ENCODE results near the gene CERS6.

CERS6 gene

DNA sequence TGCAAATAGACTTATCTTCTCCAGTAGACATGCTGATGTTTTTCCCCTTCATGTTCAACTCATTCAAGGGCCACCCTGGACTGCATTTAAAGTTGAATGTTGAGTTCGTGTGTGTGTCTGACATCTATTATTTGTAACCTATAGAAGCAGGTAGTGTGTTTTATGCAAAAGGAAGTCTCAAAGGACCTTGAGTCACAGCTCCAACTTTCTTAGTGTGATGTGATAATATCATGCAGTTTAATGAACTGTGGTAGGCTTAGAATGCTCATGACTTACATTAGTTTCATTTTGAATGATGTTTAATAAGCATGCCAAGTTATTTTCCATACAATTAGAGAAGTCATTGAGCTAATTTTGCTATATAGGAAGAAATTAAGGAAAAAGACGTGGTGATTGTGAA, 67.9 kb downstream of the CERS6 start:
- H2BK120ac ChIP-seq (ENCODE audit: low read depth, low read length), result no peak overlapping the region
- no peaks in the 10 kb centered on the region for H3K9me3 ChIP-seq (replicated peaks in 1 of 2; ENCODE audit: control insufficient read depth in 2 of 2, insufficient read depth in 1 of 2, low read depth in 1 of 2, low read length in 2 of 2)
- no peak overlapping the region for H3K4me3 ChIP-seq (ENCODE audit: low read length in 2 of 2)
- H3K4me1 ChIP-seq (ENCODE audit: control insufficient read depth in 2 of 2, insufficient read depth in 1 of 2, low read depth in 1 of 2, low read length in 2 of 2), result peaks cover 6 to 8% of the 10 kb centered on the region in 2 donors
- no peak overlapping the region for H4K8ac ChIP-seq (ENCODE audit: low read depth, low read length)
- no peak overlapping the region for H3K9ac ChIP-seq (ENCODE audit: low read depth, low read length, poor library complexity)
- no peak overlapping the region for H3K4me2 ChIP-seq (ENCODE audit: insufficient read depth, low read length, poor library complexity, severe bottlenecking)
- no peak overlapping the region for H3K27ac ChIP-seq (replicated peaks; ENCODE audit: low read length)
- no peak overlapping the region for H2AFZ ChIP-seq (ENCODE audit: low read length)
- H3K27me3 ChIP-seq (ENCODE audit: control insufficient read depth in 3 of 3, insufficient read depth in 3 of 3, low read depth in 1 of 3, low read length in 3 of 3), result no peaks in the 10 kb centered on the region
- no peak overlapping the region for H4K91ac ChIP-seq (ENCODE audit: low read depth, low read length, poor library complexity)
- no peaks in the 10 kb centered on the region for H3K79me1 ChIP-seq (ENCODE audit: low read depth, low read length)
- H3K4ac ChIP-seq (ENCODE audit: low read length), result no peak overlapping the region
- H2BK15ac ChIP-seq (ENCODE audit: low read length), result no peak overlapping the region
- no peak overlapping the region for H2BK5ac ChIP-seq (ENCODE audit: low read length)
- no CpG with 5 or more reads among the region's 2 CpGs for WGBS, 2 donors (ENCODE audit: extremely low coverage in 2 of 2, insufficient read length in 2 of 2, insufficient replicate concordance in 1 of 2)
- H2AK5ac ChIP-seq (ENCODE audit: low read depth, low read length), result no peak overlapping the region
- no peak overlapping the region for H3K23ac ChIP-seq (ENCODE audit: low read depth, low read length, poor library complexity)
- H3K14ac ChIP-seq (ENCODE audit: low read length), result no peak overlapping the region
- no peaks in the 10 kb centered on the region for H3K36me3 ChIP-seq (replicated peaks in 1 of 2; ENCODE audit: control insufficient read depth in 2 of 2, insufficient read depth in 2 of 2, low read length in 2 of 2)
- H3K18ac ChIP-seq (ENCODE audit: low read length), result no peak overlapping the region
- no peak for DNase-seq (ENCODE audit: low spot score)
- H2BK12ac ChIP-seq (ENCODE audit: low read length), result no peak overlapping the region

GRCh38 chr2:168525020-168525419, 68.9 kb downstream of the CERS6 start:
- Histone ChIP-seq H3K4me1 (ENCODE audit: control insufficient read depth in 2 of 2, insufficient read depth in 1 of 2, low read depth in 1 of 2, low read length in 2 of 2) (peaks cover 6 to 11% of the 10 kb centered on the region in 2 donors), H3K18ac (ENCODE audit: low read length) (no peak overlapping the region), H2BK12ac (ENCODE audit: low read length) (no peak overlapping the region), H3K79me1 (ENCODE audit: low read depth, low read length) (no peaks in the 10 kb centered on the region), H3K4ac (ENCODE audit: low read length) (no peak overlapping the region), H2AFZ (ENCODE audit: low read length) (no peak overlapping the region), H3K9ac (ENCODE audit: low read depth, low read length, poor library complexity) (no peak overlapping the region), H4K91ac (ENCODE audit: low read depth, low read length, poor library complexity) (no peak overlapping the region), H3K36me3 (replicated peaks in 1 of 2; ENCODE audit: control insufficient read depth in 2 of 2, insufficient read depth in 2 of 2, low read length in 2 of 2) (no peaks in the 10 kb centered on the region), H2BK5ac (ENCODE audit: low read length) (no peak overlapping the region), H3K4me2 (ENCODE audit: insufficient read depth, low read length, poor library complexity, severe bottlenecking) (no peak overlapping the region), H2BK15ac (ENCODE audit: low read length) (no peak overlapping the region), H3K4me3 (ENCODE audit: low read length in 2 of 2) (no peak overlapping the region), H3K27ac (replicated peaks; ENCODE audit: low read length) (no peak overlapping the region), H3K9me3 (replicated peaks in 1 of 2; ENCODE audit: control insufficient read depth in 2 of 2, insufficient read depth in 1 of 2, low read depth in 1 of 2, low read length in 2 of 2) (no peaks in the 10 kb centered on the region), H4K8ac (ENCODE audit: low read depth, low read length) (no peak overlapping the region), H3K23ac (ENCODE audit: low read depth, low read length, poor library complexity) (no peak overlapping the region), H3K27me3 (ENCODE audit: control insufficient read depth in 3 of 3, insufficient read depth in 3 of 3, low read depth in 1 of 3, low read length in 3 of 3) (no peaks in the 10 kb centered on the region), H3K14ac (ENCODE audit: low read length) (no peak overlapping the region), H2AK5ac (ENCODE audit: low read depth, low read length) (no peak overlapping the region), H2BK120ac (ENCODE audit: low read depth, low read length) (no peak overlapping the region)
- no peak for DNase-seq (ENCODE audit: low spot score)
- WGBS, 2 donors (ENCODE audit: extremely low coverage in 2 of 2, insufficient read length in 2 of 2, insufficient replicate concordance in 1 of 2), result no CpG with 5 or more reads among the region's 3 CpGs

- H3K36me3 ChIP-seq (replicated peaks in 1 of 2; ENCODE audit: control insufficient read depth in 2 of 2, insufficient read depth in 2 of 2, low read length in 2 of 2), result no peaks in the 10 kb centered on the region
- H3K27me3 ChIP-seq (ENCODE audit: control insufficient read depth in 3 of 3, insufficient read depth in 3 of 3, low read depth in 1 of 3, low read length in 3 of 3), result no peaks in the 10 kb centered on the region
- no peak for DNase-seq (ENCODE audit: low spot score)
- no peak overlapping the region for H3K4me3 ChIP-seq (ENCODE audit: low read length in 2 of 2)
- no peak overlapping the region for H3K4ac ChIP-seq (ENCODE audit: low read length)
- no peak overlapping the region for H2AFZ ChIP-seq (ENCODE audit: low read length)
- H2BK5ac ChIP-seq (ENCODE audit: low read length), result no peak overlapping the region
- no peak overlapping the region for H4K91ac ChIP-seq (ENCODE audit: low read depth, low read length, poor library complexity)
- H3K9me3 ChIP-seq (replicated peaks in 1 of 2; ENCODE audit: control insufficient read depth in 2 of 2, insufficient read depth in 1 of 2, low read depth in 1 of 2, low read length in 2 of 2), result no peaks in the 10 kb centered on the region
- H3K4me2 ChIP-seq (ENCODE audit: insufficient read depth, low read length, poor library complexity, severe bottlenecking), result no peak overlapping the region
- H2BK120ac ChIP-seq (ENCODE audit: low read depth, low read length), result no peak overlapping the region
- H2BK15ac ChIP-seq (ENCODE audit: low read length), result no peak overlapping the region
- no peak overlapping the region for H4K8ac ChIP-seq (ENCODE audit: low read depth, low read length)
- H2BK12ac ChIP-seq (ENCODE audit: low read length), result no peak overlapping the region
- no peaks in the 10 kb centered on the region for H3K79me1 ChIP-seq (ENCODE audit: low read depth, low read length)
- no CpG with 5 or more reads among the region's 1 CpG for WGBS, 2 donors (ENCODE audit: extremely low coverage in 2 of 2, insufficient read length in 2 of 2, insufficient replicate concordance in 1 of 2)
- H3K18ac ChIP-seq (ENCODE audit: low read length), result no peak overlapping the region
- no peak overlapping the region for H3K27ac ChIP-seq (replicated peaks; ENCODE audit: low read length)
- H3K14ac ChIP-seq (ENCODE audit: low read length), result no peak overlapping the region
- no peak overlapping the region for H2AK5ac ChIP-seq (ENCODE audit: low read depth, low read length)
- no peak overlapping the region for H3K9ac ChIP-seq (ENCODE audit: low read depth, low read length, poor library complexity)
- H3K4me1 ChIP-seq (ENCODE audit: control insufficient read depth in 2 of 2, insufficient read depth in 1 of 2, low read depth in 1 of 2, low read length in 2 of 2), result peaks cover 6 to 12% of the 10 kb centered on the region in 2 donors
- no peak overlapping the region for H3K23ac ChIP-seq (ENCODE audit: low read depth, low read length, poor library complexity)
Observed at GRCh38 chr2:168525716-168526446, 69.8 kb downstream of the CERS6 start.

GRCh38 chr2:168526641-168527040, 70.6 kb downstream of the CERS6 start:
- H3K9ac ChIP-seq (ENCODE audit: low read depth, low read length, poor library complexity), result no peak overlapping the region
- no peaks in the 10 kb centered on the region for H3K79me1 ChIP-seq (ENCODE audit: low read depth, low read length)
- H3K4me1 ChIP-seq (ENCODE audit: control insufficient read depth in 2 of 2, insufficient read depth in 1 of 2, low read depth in 1 of 2, low read length in 2 of 2), result peaks cover under 1 to 10% of the 10 kb centered on the region in 2 donors
- DNase-seq (ENCODE audit: low spot score), result no peak
- no peak overlapping the region for H3K23ac ChIP-seq (ENCODE audit: low read depth, low read length, poor library complexity)
- H3K27ac ChIP-seq (replicated peaks; ENCODE audit: low read length), result no peak overlapping the region
- H2AK5ac ChIP-seq (ENCODE audit: low read depth, low read length), result no peak overlapping the region
- H3K4ac ChIP-seq (ENCODE audit: low read length), result no peak overlapping the region
- no peaks in the 10 kb centered on the region for H3K27me3 ChIP-seq (ENCODE audit: control insufficient read depth in 3 of 3, insufficient read depth in 3 of 3, low read depth in 1 of 3, low read length in 3 of 3)
- no peak overlapping the region for H2BK12ac ChIP-seq (ENCODE audit: low read length)
- no peak overlapping the region for H2BK15ac ChIP-seq (ENCODE audit: low read length)
- no peak overlapping the region for H3K18ac ChIP-seq (ENCODE audit: low read length)
- no peak overlapping the region for H2BK5ac ChIP-seq (ENCODE audit: low read length)
- H3K14ac ChIP-seq (ENCODE audit: low read length), result no peak overlapping the region
- H3K9me3 ChIP-seq (replicated peaks in 1 of 2; ENCODE audit: control insufficient read depth in 2 of 2, insufficient read depth in 1 of 2, low read depth in 1 of 2, low read length in 2 of 2), result no peaks in the 10 kb centered on the region
- H3K36me3 ChIP-seq (replicated peaks in 1 of 2; ENCODE audit: control insufficient read depth in 2 of 2, insufficient read depth in 2 of 2, low read length in 2 of 2), result no peaks in the 10 kb centered on the region
- H3K4me2 ChIP-seq (ENCODE audit: insufficient read depth, low read length, poor library complexity, severe bottlenecking), result no peak overlapping the region
- H4K91ac ChIP-seq (ENCODE audit: low read depth, low read length, poor library complexity), result no peak overlapping the region
- H4K8ac ChIP-seq (ENCODE audit: low read depth, low read length), result no peak overlapping the region
- H2AFZ ChIP-seq (ENCODE audit: low read length), result no peak overlapping the region
- WGBS, 2 donors (ENCODE audit: extremely low coverage in 2 of 2, insufficient read length in 2 of 2, insufficient replicate concordance in 1 of 2), result no CpG with 5 or more reads among the region's 3 CpGs
- H2BK120ac ChIP-seq (ENCODE audit: low read depth, low read length), result no peak overlapping the region
- H3K4me3 ChIP-seq (ENCODE audit: low read length in 2 of 2), result no peak overlapping the region

All from neuronal stem cell (in vitro differentiated cells).